H1 (cell line): ENCODE results near the gene NRXN3. TPM values are rescaled to one million over a fixed set of nuclear protein-coding genes. Genes with fewer than 3 reads are reported as not detected.

ENCODE experiments used
- CHD7 ChIP-seq: fragments of 300-600 bp; sonication (generic); IDR thresholded peaks from 2 replicates; pipeline ENCODE4 v1.7.1; 2012; ENCODE audit warnings: low read length, moderate library complexity, mild to moderate bottlenecking, inconsistent platforms; ENCODE audit not compliant: insufficient replicate concordance
- KDM1A ChIP-seq: fragments of 200-600, 300-600 bp; sonication (generic); IDR thresholded peaks from 2 replicates; pipeline ENCODE4 v1.7.1; 2016; ENCODE audit warnings: mild to moderate bottlenecking, low read length, borderline replicate concordance
- polyA plus RNA-seq, 7 experiments: library from polyadenylated mRNA; depleted of rRNA in 3 of 7; stranded (reverse) in 5 of 7; unstranded in 2 of 7; fragments of >200 nt in 5 of 7; fragments of 200-250 nt in 2 of 7; gene quantifications; 1 replicate in 5 of 7; 2 replicates in 1 of 7; 4 replicates in 1 of 7; pipeline versions ENCODE4 v1.2.1 to v1.2.3, GENCODE V29; 2011 to 2013; ENCODE audit warnings: missing spikeins in 2 of 7, mixed read lengths in 2 of 7
- total RNA-seq: library from RNA; stranded (reverse); fragmentation: NEBNext Ultra II Directional; extraction: Animal tissue kit (Norgen Biotek cat#: 25700); gene quantifications from 2 replicates; pipeline ENCODE4 v1.2.1, GENCODE V29; 2021

The NRXN3 gene
- total and polyA plus RNA-seq, 2 of the 8 experiments (the other 6 are each of a cell fraction or from before 2014, with no cell fraction given): 2.6 to 4.1 TPM

DNA sequence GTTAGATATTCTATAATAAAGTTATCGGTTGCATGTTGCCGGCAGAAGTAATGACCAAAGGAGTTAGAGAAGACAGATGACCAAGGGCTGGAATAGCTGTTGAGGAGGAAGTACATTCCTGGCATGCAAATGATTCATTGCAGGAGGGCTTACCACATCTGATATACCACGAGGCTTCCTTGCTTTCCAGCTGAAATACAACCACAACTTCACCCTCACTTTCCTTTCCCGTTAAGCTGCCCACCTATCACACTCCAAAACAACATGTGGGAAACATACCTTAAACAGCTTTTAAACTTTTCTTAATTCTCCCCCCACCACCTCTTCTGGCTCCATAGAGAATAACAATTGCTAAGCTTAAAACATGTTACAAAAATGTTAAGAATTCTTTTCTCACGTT is 594.1 kb downstream of the NRXN3 start (continued):
- TF ChIP-seq CHD7 (no peak), KDM1A (no peak)
- TF ChIP-seq, all 59 proteins: peak for 0
